HUDEP-2 (cell line): ENCODE results near the gene CRYM.
"Not testable (repeated sequence)": the region's sequence is repeated elsewhere in the genome, so short reads cannot be mapped to it uniquely, and the experiment has no call there.

Source experiments
- DNase-seq, 76 experiments: peaks; one replicate each; lab custom pipeline; 2025; ENCODE audit not compliant: unreplicated experiment in 76 of 76; lab: John Stamatoyannopoulos, UW

CRYM gene

DNA sequence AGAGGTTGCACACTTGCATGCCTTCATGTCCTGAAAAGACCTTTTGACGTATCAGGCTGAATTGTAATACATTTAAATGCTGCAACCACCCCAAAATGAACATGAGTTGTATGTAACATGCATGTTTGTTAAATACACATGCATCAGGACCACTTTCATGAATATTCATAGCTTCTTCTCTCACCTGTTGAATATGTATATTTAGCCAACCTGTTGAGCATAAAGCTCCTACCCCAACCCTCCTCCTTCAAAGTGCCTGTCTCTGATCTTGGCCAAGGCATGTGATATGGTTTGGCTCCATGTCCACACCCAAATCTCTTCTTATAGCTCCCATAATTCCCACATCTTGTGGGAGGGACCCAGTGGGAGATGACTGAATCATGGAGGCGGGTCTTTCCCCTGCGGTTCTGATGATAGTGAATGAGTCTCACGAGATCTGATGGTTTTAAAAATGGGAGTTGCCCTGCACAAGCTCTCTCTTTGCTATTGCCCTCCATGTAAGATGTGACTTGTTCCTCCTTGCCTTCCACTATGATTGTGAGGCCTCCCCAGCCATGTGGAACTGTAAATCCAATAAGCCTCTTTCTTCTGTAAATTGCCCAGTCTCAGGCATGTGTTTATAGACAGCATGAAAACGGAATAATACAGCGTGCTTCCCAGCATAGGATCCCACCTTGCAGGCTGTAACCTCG is 3.8 kb upstream of the CRYM start:
- DNase-seq, result peak in 1 of 76 experiments; percentile 6

DNA sequence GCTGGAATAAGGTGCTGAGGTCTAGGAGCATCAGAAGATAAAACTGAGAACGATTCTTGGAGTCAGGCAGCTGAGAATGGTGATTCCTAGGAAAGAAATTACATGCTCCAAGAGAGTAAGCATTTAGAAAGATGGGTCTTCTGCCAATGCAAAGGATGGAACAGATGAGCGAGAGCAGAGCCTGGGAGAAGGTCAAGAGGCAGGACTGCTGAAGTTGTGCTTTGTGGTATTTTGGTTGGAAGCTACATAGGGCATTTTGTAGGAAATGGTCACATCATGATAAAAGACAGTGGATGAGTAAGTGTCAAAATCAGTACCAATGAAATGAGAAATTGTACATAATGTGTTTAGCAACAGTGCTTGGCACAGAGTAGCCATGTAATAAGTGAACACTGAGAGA is 1.4 kb upstream of the CRYM start:
- DNase-seq, result no peak

DNA sequence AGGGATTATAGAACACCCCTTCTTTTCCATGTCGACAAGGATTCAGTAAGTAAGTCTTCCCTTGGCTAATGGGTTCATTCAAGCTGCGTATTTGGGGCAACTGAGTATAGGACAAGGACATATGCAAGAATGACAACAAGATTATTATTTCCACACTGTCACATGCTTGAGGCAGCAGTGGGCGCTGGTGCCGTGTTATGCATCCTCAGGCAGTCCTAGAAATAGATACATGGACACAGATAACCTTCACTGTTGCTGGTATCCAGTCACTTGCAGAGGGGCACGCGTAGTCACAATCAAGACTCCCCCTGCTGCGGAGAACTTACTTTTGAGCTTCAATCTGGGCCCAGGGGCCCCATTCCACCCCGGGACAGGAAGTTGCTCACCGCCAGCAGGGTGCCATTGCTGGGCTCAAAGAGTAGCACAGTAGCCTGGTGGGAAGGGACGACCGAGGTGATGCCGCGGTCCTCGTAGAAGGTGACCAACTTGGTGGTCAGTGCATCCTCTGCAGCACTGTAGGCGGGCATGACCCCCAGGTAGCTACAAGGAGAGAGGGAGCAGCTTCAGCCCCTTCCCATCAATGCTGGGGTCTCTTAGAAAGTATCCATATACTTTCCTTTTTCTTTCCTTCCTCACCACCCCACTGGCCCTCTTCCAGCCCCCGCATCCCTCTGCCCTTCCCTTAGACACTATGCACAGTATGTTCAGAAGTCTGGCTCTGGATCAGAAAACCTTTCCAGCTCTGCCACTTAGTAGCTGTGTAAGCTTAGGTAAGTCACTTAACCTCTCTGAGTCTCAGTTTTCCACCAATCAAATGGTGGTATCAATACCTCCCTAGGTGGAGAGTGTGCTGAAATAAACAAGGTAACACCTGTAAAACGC is 804 bp downstream of the CRYM start:
- DNase-seq, result no peak

DNA sequence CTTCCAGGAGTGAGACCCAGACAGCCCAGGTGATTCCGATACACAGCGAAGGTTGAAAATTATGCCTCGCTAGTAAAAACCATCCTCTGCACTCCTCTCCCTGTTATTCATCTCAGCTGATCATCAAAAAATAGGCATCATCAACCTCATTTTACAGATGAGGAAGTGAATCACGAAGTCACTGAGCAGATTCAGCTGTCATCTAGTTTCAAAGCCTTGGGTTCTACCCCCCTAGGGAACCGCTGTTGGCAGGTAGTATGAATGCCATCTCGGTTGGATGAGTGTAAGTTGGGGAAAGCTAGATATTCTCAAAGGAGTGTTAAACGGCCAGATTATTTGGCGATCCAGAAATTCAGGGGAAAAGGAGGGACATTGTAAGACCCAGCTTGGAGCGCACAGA is 2.0 kb downstream of the CRYM start:
- no peak for DNase-seq

DNA sequence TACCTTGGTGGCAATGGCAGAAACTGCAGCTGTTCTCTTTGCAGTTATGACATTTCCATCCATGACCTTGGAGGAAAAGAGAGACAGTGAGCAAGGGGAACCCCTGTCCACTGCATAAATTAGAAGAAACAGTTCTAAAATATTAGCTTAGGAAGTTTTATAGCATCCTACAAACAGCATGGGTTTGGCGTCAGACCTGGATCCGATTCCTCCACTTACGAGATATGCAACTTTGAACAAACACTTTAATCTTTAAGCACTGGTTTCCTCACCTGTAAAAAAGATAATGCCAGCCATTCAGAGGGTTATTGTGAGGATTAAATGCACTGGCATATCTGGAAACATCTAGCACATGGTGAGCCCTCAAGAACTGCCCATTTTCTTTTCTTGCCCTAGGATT is 2.6 kb downstream of the CRYM start:
- no peak for DNase-seq

DNA sequence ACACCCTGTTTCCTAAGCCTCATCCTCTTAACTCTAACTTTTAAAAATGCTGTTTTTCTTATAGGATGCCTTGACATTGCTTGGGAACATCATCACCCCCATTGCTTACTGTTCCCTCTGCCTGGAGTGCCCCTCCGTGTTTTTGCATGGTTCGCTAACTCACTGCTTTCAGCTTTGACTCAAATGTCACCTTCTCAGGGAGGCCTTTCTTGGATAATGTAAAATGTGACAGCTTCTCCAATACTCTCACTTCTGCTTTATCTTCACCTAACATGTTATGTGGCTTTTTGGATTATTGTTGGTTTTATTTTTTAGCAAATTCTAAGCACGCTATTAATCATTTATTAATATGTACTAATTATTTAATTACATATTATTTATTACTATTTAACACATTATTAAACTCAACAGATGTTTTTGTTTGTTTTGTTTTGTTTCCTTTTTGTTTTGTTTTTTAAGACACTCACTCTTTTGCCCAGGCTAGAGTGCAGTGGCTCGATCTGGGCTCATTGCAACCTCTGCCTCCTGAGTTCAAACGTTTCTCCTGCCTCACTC is 3.8 kb downstream of the CRYM start:
- no peak for DNase-seq

DNA sequence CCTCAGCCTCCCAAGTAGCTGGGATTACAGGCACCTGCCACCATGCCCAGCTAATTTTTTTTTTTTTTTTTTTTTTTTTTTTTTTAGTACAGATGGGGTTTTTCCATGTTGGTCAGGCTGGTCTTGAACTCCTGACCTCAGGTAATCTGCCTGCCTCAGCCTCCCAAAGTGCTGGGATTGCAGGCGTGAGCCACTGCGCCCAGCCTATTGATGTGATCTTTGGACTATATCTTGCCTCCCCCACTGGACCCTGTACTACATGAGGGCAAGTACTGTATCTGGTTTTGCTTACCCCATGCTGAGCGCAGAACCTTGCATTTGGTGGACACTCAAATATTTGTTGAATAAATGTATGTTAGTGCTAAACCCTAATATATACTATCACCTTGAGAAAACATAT is 5.3 kb downstream of the CRYM start:
- DNase-seq, result not testable (repeated sequence)

DNA sequence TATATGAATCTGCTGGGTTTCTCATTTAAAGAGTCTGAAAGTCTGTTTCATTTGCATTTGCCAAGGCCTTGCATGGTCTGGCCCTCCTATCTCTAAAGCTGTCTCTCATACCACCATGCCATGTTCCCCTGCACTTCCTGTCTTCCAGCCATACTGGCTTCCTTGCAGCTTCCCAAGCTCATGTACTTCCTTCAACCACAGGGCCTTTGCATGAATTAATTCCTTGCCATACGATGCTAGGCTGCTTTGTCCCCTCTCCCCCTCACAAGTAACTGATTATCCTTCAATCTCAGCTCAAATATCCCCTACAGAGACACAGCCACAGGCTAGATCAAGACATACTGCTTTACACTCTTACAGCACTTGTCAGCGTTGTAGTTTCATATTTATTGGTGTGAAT is 5.8 kb downstream of the CRYM start:
- no peak for DNase-seq

DNA sequence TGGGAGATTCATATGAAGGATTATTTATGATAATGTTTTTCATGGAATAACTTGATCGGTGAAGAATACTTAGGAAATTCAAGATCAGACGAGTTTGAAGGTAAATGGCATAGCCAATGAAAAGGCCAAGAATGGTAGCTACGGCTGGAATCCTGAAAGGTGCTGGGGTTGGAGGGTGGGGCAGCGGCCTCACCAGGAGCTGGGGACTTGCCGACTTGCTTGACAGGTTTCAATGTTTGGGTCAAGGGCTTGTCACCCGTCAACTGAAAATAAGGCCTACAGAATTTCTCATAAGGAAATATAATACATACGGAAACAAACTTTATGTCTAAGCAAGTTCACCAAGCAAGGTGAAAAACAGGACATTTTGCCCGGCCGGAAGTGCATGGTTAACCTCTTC is 9.9 kb downstream of the CRYM start:
- DNase-seq, result no peak

DNA sequence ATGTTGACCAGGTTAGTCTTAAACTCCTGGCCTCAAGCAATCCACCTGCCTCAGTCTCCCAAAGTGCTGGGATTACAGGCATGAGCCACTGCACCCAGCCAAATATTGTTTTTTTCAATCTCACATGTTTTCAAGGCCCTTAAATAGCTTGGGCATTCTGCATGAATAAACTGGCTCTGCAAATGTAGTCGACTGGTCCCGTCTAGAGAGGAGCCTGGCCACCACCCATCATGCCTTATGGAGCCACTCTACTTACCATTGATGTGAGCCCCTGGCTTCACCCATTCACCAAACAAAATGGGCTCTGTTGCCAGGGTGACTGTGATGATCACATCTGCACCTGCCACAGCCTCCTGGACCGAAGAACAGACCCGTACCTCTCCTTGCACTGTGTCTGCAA is 10.8 kb downstream of the CRYM start:
- no peak for DNase-seq

DNA sequence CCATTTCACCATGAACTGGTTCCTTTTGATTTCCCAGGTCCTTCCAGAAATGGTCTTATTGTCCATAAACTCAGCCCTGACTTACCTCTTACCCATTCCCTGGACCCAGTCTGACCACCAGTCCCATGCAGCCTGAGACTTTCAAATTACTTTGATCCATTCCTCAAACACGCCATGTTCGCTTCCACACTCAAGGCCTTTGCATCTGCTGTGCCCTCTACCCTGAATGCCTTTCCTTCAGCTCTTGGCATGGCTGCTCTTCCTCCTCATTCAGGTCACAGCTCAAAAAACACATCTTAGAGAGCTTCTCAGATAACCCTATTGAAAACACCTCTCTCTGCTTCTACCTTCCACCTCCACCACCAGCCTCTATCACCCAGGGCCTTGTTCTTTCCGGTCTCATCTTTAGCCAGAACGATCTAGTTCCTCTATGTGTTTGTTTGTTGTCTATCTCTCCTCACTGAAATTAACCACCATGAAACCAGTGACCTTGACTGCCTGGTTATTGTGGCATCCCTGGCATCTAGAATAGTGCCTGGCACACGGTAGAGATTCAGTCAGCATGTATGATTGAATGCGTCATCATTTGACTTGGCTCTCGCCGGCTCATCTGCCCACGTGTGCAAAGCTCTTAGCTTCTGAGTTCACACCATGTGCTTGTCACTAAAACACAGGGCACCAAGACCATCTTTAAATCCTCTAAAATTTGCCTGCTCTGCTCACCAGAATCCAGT is 12.8 kb downstream of the CRYM start:
- no peak for DNase-seq

DNA sequence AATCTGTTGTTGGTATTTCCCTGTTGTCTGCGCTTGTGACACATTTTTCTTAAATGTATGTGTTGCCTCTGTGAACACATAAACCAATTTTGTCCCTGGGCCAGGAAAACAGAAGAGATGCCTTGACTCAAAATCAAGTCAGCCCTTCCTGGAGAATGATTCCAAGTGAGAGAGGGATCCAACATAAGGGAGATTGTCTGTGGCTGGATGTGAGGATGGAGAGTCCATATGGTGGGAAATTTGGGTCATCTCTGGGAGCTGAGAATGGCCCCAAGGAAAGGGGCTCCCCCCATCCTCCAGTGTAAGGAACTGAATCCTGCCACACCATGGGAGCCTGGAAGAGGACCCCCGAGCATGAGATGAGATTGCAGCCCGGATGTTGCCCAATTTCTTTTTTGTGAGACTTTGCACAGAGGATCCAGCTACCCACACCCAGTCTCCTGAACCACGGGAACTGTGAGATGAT is 13.5 kb downstream of the CRYM start:
- DNase-seq, result no peak

DNA sequence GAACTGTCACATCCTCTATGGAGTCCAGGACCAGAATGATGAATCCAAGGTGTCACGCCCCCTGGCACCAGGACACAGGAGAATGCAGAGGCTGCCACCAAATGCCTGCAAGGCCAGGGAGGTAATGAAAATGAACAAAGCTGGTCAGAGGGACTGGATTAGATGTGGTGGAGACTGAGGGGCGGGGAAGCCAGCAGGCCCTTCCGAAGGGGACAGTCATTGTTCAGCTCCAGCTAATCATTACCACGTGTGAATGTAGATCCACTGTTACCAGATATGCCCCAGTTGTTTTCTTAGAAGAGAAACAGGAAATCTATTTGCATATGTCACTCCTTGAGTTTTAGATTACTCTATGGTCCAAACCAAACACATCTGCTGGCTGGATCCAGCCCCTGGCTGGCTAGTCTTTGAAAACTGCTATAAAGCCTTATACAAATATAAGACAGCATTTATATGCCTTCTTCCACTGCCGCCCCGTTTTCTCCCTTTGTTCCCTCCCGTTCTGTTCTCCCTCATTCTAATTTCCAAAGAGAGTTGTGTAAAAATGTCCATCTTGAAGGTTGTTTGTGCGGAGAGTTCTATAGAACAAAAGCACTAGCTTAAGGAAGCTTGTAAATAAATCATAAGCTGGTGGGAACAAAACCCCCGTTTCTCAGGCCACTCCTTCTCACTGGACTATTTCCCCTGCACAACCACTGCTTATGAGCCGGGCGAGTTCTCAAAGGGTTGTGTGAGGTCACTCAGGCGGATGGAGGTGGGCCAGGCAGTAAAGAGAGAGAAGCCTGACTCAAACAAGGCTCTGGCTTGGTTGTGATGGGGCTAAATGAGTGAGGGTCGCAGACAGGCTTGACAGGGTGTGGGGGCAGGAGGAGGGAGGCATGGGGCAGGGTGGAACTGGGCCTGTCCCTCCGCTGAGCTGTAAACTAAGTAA is 14.2 kb downstream of the CRYM start:
- DNase-seq, result peak in 2 of 76 experiments; percentile 12 to 14

DNA sequence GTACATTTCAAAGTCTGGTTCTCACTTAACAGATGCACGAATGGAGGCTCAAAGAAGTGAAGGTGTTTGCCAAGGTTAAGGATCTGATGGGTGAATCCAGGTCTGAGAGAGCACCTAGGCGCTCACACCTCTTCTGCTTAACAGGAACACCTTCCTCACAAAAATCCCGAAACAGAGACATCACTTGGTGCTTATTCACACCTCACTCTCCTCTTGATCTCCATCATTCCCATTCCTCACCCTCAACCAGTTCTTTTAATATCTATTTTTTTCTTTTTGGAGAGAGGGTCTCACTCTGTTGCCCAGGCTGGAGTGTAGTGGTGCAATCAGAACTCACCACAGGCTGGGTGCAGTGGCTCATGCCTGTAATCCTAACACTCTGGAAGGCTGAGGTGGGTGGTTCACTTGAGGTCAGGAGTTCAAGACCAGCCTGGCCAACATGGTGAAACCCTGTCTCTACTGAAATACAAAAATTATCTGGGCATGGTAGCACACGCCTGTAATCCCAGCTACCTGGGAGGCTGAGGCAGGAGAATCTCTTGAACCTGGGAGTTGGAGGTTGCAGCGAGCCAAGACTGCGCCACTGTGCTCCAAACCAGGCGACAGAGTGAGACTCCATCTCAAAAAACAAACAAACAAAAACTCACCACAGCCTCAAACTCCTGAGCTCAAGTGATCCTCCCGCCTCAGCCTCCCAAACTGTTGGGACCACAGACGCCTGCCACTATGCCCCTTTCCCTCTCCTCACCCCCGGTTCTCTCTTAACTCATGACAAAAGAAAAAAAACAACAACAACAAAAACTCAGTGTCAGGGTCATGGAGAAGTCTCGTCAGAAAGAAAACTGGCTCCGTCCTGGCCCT is 15.1 kb downstream of the CRYM start:
- DNase-seq, result no peak

DNA sequence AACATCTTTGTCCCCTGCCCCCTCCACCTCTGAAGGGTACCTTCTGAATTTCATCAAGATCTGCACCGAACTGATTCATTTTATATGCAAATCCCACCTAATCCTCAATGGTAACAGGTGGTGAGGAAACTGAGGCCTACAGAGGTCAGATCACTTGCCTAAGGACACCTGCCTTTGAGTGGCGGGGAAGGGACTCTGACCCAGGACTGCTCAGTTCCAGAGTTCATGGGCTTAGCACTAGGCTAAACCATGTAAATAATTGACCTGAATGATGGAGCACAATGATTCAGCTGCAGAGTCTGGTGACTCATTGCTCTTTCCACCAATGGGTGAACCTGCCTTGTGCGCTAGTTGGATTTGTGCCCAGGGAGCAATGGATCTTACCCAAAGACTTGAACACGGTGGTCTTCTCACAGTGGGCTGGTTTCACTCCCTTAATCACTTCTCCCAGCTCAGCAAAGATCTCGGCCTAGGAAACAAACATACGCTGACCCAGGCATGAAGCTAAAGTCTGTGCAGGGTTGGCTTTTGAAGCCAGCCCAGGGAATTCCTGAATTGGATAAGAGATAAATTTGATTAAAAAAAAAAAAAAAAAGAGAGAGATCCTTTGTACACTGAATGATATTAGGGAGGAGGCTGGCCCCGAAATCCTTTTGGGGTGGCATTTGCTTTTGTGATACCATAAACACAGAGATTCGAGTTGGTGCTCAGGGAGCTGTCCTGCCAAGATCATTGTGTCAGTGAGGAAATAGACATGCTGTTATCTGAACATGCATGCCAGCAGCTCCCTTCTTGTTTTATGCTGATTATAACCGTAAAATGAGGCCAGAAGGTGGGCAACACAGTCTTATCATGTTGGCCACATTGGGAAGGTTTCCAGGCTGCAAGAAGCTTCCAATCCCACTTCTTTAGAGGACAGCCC is 17.0 kb downstream of the CRYM start:
- DNase-seq, result peak; percentile 10 to 96 (median 81)

DNA sequence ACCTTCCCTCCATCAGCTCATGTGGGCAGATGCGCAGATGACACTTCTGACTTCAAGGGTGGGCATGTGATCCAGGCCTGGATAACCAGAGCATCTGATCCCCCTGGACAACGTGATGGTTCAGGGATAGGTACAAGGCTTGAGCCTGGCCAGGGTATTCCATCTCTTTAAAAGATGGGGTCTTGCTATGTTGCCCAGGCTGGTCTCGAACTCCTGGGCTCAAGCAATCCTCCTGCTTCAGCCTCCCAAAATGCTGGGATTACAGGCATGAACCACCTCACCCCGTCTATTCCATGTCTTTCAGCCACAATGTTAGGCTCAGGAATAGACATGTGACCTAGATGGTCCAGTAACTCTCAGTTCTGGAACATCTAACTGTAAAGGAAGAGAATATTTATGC is 20.8 kb downstream of the CRYM start:
- no peak for DNase-seq

DNA sequence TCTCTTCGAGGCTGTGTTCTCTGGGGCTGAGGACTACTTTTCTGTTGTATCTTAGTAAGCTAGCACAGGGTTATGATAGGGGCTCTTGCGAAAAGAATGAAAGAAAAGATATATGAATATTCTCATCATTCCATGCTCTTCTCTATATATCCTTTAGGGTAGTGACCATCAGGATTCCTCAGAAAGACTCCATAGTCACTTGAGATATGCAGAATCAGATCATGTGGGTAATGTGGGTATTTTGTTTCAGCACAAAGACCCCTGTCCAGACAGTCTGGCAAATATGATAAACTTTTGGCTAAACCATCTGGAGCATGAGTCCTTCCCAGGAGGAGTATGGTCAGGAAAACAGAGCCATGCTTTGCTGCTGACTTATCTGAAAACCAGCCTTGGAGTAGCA is 21.5 kb downstream of the CRYM start:
- no peak for DNase-seq

DNA sequence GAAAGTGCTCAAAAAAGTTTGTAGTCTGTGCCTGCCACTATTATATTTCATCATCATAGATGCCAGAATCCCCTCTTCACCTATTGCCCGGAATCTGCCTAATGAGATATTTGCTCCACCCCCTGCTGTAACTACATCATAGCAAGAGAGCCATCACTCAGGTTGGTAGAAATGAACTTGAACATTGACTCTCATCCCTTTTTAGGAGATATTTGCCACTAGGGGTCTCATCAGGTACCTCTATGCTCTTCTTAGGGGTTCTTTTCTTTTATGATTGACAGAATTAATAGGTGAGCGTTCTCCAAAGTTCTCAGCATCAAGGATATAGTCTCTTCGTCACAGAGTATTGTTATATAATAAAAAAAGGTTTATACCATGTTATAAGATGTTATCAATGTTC is 24.6 kb downstream of the CRYM start:
- DNase-seq, result no peak
